SK-N-SH treated with all-trans-retinoic acid at 6 μM for 48 hours (cell line): Measurements from ENCODE around the gene POU3F3.

Source experiments
- ATAC-seq: fragments of 200-7000 bp; cut with Tn5 transposase; 3 replicates; pipeline ENCODE4 v1.9.1; 2020; ENCODE audit warnings: mild to moderate bottlenecking, moderate library complexity
- ARNTL ChIP-seq: fragments of 450-650 bp; formaldehyde crosslinking; IDR thresholded peaks from 2 replicates; pipeline ENCODE4 v1.5.0; 2020; ENCODE audit warnings: low read depth, mild to moderate bottlenecking, moderate library complexity, borderline replicate concordance
- BACH2 ChIP-seq: fragments of 250-450 bp; sonication (Bioruptor Pico); IDR thresholded peaks from 2 replicates; pipeline ENCODE4 v1.9.0; 2021; ENCODE audit warnings: mild to moderate bottlenecking, borderline replicate concordance
- CREB5 ChIP-seq: fragments of 250-450 bp; sonication (Bioruptor Pico); IDR thresholded peaks from 2 replicates; pipeline ENCODE4 v1.5.1; 2020; ENCODE audit warnings: low read depth, mild to moderate bottlenecking, moderate library complexity
- CSDC2 ChIP-seq: fragments of 250-450 bp; sonication (Bioruptor Pico); IDR thresholded peaks from 2 replicates; pipeline ENCODE4 v1.5.0; 2020; ENCODE audit warnings: mild to moderate bottlenecking, moderate library complexity
- CSRNP3 ChIP-seq: fragments of 250-450 bp; sonication (Bioruptor Pico); IDR thresholded peaks from 2 replicates; pipeline ENCODE4 v1.5.1; 2021; ENCODE audit warnings: mild to moderate bottlenecking, moderate library complexity
- ESRRG ChIP-seq: fragments of 250-450 bp; sonication (Bioruptor Pico); IDR thresholded peaks from 2 replicates; pipeline ENCODE4 v1.6.1; 2021; ENCODE audit warnings: mild to moderate bottlenecking
- GLIS3 ChIP-seq: fragments of 250-450 bp; sonication (Bioruptor Pico); IDR thresholded peaks from 2 replicates; pipeline ENCODE4 v1.5.0; 2020; ENCODE audit warnings: mild to moderate bottlenecking, moderate library complexity
- ISL1 ChIP-seq: fragments of 250-450 bp; sonication (Bioruptor Pico); IDR thresholded peaks from 2 replicates; pipeline ENCODE4 v2.1.2; 2022; ENCODE audit warnings: mild to moderate bottlenecking, moderate library complexity
- OSR1 ChIP-seq: fragments of 250-450 bp; sonication (Bioruptor Pico); IDR thresholded peaks from 2 replicates; pipeline ENCODE4 v1.8.0; 2022; ENCODE audit warnings: moderate library complexity, mild to moderate bottlenecking, inconsistent platforms
- PATZ1 ChIP-seq: fragments of 250-450 bp; sonication (Bioruptor Pico); IDR thresholded peaks from 2 replicates; pipeline ENCODE4 v1.8.0; 2020; ENCODE audit warnings: mild to moderate bottlenecking, moderate library complexity, borderline replicate concordance
- POU6F1 ChIP-seq: fragments of 250-450 bp; sonication (Bioruptor Pico); IDR thresholded peaks from 2 replicates; pipeline ENCODE4 v1.8.0; 2021; ENCODE audit warnings: low read depth, mild to moderate bottlenecking, moderate library complexity, borderline replicate concordance
- PPARA ChIP-seq: fragments of 250-450 bp; sonication (Bioruptor Pico); IDR thresholded peaks from 2 replicates; pipeline ENCODE4 v1.5.0; 2020; ENCODE audit warnings: mild to moderate bottlenecking, borderline replicate concordance
- RARB ChIP-seq: fragments of 250-450 bp; sonication (Bioruptor Pico); IDR thresholded peaks from 2 replicates; pipeline ENCODE4 v1.8.0; 2021; ENCODE audit warnings: mild to moderate bottlenecking, moderate library complexity
- SNAI2 ChIP-seq: fragments of 250-450 bp; sonication (Bioruptor Pico); IDR thresholded peaks from 2 replicates; pipeline ENCODE4 v1.5.0; 2020; ENCODE audit warnings: mild to moderate bottlenecking, moderate library complexity
- TCF4 ChIP-seq: fragments of 250-450 bp; sonication (Bioruptor Pico); IDR thresholded peaks from 2 replicates; pipeline ENCODE4 v1.8.0; 2021; ENCODE audit warnings: mild to moderate bottlenecking, moderate library complexity, borderline replicate concordance
- TOX ChIP-seq: fragments of 250-450 bp; sonication (Bioruptor Pico); IDR thresholded peaks from 2 replicates; pipeline ENCODE4 v1.8.0; 2021; ENCODE audit warnings: mild to moderate bottlenecking, moderate library complexity, borderline replicate concordance
- TSHZ2 ChIP-seq: fragments of 250-450 bp; sonication (Bioruptor Pico); IDR thresholded peaks from 2 replicates; pipeline ENCODE4 v1.5.0; 2020; ENCODE audit warnings: mild to moderate bottlenecking, moderate library complexity
- ZC3H10 ChIP-seq: fragments of 250-450 bp; sonication (Bioruptor Pico); IDR thresholded peaks from 2 replicates; pipeline ENCODE4 v1.5.1; 2021; ENCODE audit warnings: mild to moderate bottlenecking, moderate library complexity
- ZFP30 ChIP-seq: fragments of 450-650 bp; formaldehyde crosslinking; IDR thresholded peaks from 2 replicates; pipeline ENCODE4 v1.5.0; 2022; ENCODE audit warnings: mild to moderate bottlenecking, moderate library complexity
- ZNF565 ChIP-seq: fragments of 450-650 bp; formaldehyde crosslinking; conservative IDR thresholded peaks from 2 replicates; pipeline ENCODE4 v1.5.0; 2020; ENCODE audit warnings: low read depth, mild to moderate bottlenecking, moderate library complexity
- ZNF70 ChIP-seq: fragments of 450-650 bp; formaldehyde crosslinking; IDR thresholded peaks from 2 replicates; pipeline ENCODE4 v1.5.0; 2020; ENCODE audit warnings: mild to moderate bottlenecking, moderate library complexity
- ZNF8 ChIP-seq: fragments of 450-650 bp; formaldehyde crosslinking; IDR thresholded peaks from 2 replicates; pipeline ENCODE4 v1.5.0; 2020; ENCODE audit warnings: mild to moderate bottlenecking, moderate library complexity

Gene POU3F3

GRCh38 chr2:104857262-104858005, 3.5 kb downstream of the POU3F3 start:
- ATAC-seq = no peak
- no peak for TF ChIP-seq ISL1
- TF ChIP-seq TCF4 (CRISPR knock-in tag) = no peak
- TF ChIP-seq CSRNP3 (CRISPR knock-in tag) = no peak
- TF ChIP-seq GLIS3 (CRISPR knock-in tag) = no peak
- TF ChIP-seq, all 23 proteins: peak for 0

- no peak for ATAC-seq
- TF ChIP-seq ZFP30 (no peak), ZC3H10 (no peak), CSDC2 (CRISPR knock-in tag) (no peak), RARB (CRISPR knock-in tag) (no peak), TOX (CRISPR knock-in tag) (no peak), CREB5 (CRISPR knock-in tag) (no peak), ISL1 (no peak), SNAI2 (CRISPR knock-in tag) (no peak), ZNF70 (CRISPR knock-in tag) (no peak), GLIS3 (CRISPR knock-in tag) (no peak), ZNF565 (CRISPR knock-in tag) (no peak), PPARA (CRISPR knock-in tag) (no peak), ARNTL (no peak), ESRRG (CRISPR knock-in tag) (no peak), POU6F1 (CRISPR knock-in tag) (no peak)
Observed at GRCh38 chr2:104858006-104858978, 4.4 kb downstream of the POU3F3 start.

GRCh38 chr2:104859291-104859765, 5.4 kb downstream of the POU3F3 start:
- no peak for ATAC-seq
- no peak for TF ChIP-seq ISL1
- no peak for TF ChIP-seq TSHZ2 (CRISPR knock-in tag)
- no peak for TF ChIP-seq CREB5 (CRISPR knock-in tag)
- no peak for TF ChIP-seq BACH2
- TF ChIP-seq ZNF8 = no peak
- TF ChIP-seq PPARA (CRISPR knock-in tag) = no peak
- TF ChIP-seq GLIS3 (CRISPR knock-in tag) = no peak
- TF ChIP-seq TCF4 (CRISPR knock-in tag) = no peak
- TF ChIP-seq OSR1 (CRISPR knock-in tag) = no peak
- no peak for TF ChIP-seq RARB (CRISPR knock-in tag)
- TF ChIP-seq POU6F1 (CRISPR knock-in tag) = no peak
- no peak for TF ChIP-seq ZNF565 (CRISPR knock-in tag)
- TF ChIP-seq PATZ1 (CRISPR knock-in tag) = no peak
- no peak for TF ChIP-seq ZNF70 (CRISPR knock-in tag)
- no peak for TF ChIP-seq ZFP30
- TF ChIP-seq ARNTL = no peak
